ENCODE data around the gene GZF1. TPM values are rescaled to one million over a fixed set of nuclear protein-coding genes. Genes with fewer than 3 reads are reported as not detected.

Gene GZF1
- total RNA-seq, 3 donors from 2014 or later = 19.0 to 24.3 (median 19.9) TPM

DNA sequence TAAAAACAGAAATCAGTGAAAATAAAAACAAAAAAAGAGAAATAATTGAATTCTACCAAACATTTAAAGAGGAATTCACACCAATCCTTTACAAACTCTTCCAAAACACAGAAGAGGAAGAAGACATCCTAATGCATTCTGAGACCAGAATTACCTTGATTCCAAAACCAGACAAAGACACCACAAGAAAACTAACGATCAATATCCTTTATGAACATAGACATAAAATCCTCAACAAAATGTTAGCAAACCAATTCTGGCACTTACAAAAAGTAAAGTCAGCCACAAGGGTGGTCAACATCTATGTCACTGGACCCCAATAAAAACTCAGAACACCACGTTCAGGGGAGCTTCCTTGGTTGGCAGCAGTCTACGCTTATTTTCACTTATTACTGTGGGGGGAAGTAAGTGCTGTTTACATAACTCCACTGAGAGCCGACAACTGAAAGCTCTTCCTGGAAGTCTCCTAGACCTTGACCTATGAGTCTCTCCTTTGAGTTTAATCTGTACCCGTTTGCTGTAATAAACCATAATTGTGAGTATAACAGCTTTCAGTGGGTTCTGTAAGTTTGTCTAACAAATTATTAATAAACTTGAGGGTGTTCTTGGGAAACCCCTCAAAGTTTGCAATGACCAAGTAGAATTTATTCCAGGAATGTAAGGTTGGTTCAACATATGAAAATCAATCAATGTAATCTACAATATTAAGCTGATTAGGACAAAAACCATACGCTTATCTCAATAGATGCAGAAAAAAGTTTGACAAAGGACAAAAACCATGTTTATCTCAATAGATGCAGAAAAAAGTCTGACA lies 24.5 kb downstream of the GZF1 start:
- Histone ChIP-seq H3K9me3 (no peaks in the 10 kb centered on the region), H3K27me3 (no peaks in the 10 kb centered on the region), H3K27ac (no peak overlapping the region), H3K36me3 (no peaks in the 10 kb centered on the region), H3K4me1 (no peaks in the 10 kb centered on the region), H3K4me3 (no peak overlapping the region)
- DNase-seq (ENCODE audit: low spot score in 2 of 2) = no peak
- intact Hi-C loops (cut with DNase I; ENCODE audit: low total_unique reads) = no loop called here
- TF ChIP-seq POLR2AphosphoS5 (IDR thresholded peaks at IDR 0.05) (no peak), POLR2A (IDR thresholded peaks at IDR 0.05) (no peak)
- TF ChIP-seq, protein P1, sequence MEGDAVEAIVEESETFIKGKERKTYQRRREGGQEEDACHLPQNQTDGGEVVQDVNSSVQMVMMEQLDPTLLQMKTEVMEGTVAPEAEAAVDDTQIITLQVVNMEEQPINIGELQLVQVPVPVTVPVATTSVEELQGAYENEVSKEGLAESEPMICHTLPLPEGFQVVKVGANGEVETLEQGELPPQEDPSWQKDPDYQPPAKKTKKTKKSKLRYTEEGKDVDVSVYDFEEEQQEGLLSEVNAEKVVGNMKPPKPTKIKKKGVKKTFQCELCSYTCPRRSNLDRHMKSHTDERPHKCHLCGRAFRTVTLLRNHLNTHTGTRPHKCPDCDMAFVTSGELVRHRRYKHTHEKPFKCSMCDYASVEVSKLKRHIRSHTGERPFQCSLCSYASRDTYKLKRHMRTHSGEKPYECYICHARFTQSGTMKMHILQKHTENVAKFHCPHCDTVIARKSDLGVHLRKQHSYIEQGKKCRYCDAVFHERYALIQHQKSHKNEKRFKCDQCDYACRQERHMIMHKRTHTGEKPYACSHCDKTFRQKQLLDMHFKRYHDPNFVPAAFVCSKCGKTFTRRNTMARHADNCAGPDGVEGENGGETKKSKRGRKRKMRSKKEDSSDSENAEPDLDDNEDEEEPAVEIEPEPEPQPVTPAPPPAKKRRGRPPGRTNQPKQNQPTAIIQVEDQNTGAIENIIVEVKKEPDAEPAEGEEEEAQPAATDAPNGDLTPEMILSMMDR (IDR thresholded peaks at IDR 0.05) = no peak

DNA sequence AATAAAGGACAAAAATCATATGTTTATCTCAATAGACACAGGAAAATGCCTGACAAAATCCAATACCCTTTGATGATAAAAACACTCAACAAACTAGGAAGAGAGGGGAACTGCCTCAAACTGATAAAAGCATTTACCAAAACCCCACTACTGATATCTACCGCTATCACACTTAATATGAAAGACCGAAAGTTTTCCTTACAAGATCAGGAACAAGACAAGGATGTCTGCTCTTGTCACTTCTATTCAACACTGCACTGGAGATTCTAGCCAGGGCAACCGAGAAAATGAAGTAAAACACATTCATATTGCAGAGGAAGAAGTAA lies 25.1 kb downstream of the GZF1 start:
- intact Hi-C loops (cut with DNase I; ENCODE audit: low total_unique reads) = no loop called here
- no peaks in the 10 kb centered on the region for H3K36me3 ChIP-seq
- H3K9me3 ChIP-seq = no peaks in the 10 kb centered on the region
- no peaks in the 10 kb centered on the region for H3K4me1 ChIP-seq
- TF ChIP-seq, protein P1 (IDR thresholded peaks at IDR 0.05) = no peak
- TF ChIP-seq POLR2AphosphoS5 (IDR thresholded peaks at IDR 0.05) = no peak
- DNase-seq (ENCODE audit: low spot score in 2 of 2) = no peak
- H3K27me3 ChIP-seq = no peaks in the 10 kb centered on the region
- H3K4me3 ChIP-seq = no peak overlapping the region
- H3K27ac ChIP-seq = no peak overlapping the region

DNA sequence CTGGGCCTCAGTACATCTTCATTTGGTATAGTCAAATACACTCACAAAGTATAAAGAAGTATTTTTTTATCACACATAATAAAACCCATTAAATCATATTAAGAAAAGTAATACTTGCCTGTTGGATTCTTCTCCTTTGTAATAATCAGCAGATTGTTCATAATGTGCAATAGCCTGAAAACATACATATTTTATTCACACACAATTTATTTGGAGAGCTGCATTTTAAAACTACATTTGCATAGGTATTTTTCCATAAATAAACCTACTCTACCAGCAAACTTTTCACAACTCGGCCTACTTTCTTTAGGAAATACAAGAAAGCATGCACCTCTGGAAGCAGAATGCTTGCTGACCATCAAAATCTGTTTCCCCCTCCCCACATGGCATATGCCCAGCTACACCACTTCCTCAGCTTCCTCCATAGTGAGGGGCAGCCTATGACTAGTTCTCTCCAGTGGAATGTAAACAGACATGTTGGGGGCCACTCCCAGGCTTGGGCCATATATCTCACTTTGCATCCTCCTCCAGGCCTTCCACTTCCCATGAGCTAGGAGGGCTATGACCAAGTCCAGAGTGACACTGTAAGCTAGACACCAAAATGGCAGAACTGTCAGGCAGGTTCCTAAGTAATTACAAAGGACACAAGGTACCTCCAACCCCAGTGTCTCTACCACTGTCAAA lies 28.3 kb downstream of the GZF1 start:
- Histone ChIP-seq H3K27me3 (no peaks in the 10 kb centered on the region), H3K36me3 (no peaks in the 10 kb centered on the region), H3K4me3 (no peak overlapping the region), H3K4me1 (no peaks in the 10 kb centered on the region), H3K27ac (no peak overlapping the region), H3K9me3 (no peaks in the 10 kb centered on the region)
- intact Hi-C loops (cut with DNase I; ENCODE audit: low total_unique reads) = no loop called here
- DNase-seq (ENCODE audit: low spot score in 2 of 2) = no peak
- no peak for TF ChIP-seq POLR2AphosphoS5 (IDR thresholded peaks at IDR 0.05)
- no peak for TF ChIP-seq POLR2A (IDR thresholded peaks at IDR 0.05)
- TF ChIP-seq, protein P1 (IDR thresholded peaks at IDR 0.05) = no peak

DNA sequence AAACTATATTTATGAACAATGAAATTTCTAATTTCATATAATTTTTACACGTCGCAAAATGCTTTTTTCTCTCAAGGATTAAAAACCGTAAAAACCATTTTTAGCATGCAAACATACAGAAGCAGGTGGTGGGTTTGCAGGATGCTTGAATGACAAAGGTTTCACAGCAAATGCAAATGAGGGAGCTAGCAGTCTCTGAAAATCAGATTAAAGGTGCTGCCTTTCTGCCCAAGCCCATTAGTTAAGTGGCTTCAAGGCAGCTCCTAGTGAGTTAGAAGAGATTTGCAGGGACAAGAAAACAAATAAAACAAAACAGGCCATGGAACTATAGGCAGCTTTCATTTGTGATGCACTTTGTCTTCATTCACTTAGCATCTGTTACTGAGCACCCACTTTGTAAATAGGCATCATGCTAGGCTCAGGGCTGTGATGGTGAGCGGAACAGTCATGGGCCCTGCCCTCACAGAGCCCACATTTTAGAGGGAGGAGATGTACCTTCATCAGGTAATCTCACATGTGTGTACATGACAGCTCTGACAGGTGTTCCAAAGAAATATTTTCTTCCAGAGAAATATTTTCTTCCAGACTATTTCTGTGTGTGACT lies 29.8 kb downstream of the GZF1 start:
- no peak for TF ChIP-seq POLR2A (IDR thresholded peaks at IDR 0.05)
- TF ChIP-seq, protein P1 (IDR thresholded peaks at IDR 0.05) = no peak
- H3K27me3 ChIP-seq = no peaks in the 10 kb centered on the region
- no peak overlapping the region for H3K4me3 ChIP-seq
- no peak overlapping the region for H3K27ac ChIP-seq
- no peaks in the 10 kb centered on the region for H3K9me3 ChIP-seq
- no peaks in the 10 kb centered on the region for H3K36me3 ChIP-seq
- intact Hi-C loops (cut with DNase I; ENCODE audit: low total_unique reads) = no loop called here
- DNase-seq (ENCODE audit: low spot score in 2 of 2) = no peak
- no peaks in the 10 kb centered on the region for H3K4me1 ChIP-seq

Data from breast epithelium (tissue), 4 donors.